HG03457 (cell line): Measurements from ENCODE around the gene SMARCC2.
"Not testable (repeated sequence)": the region's sequence is repeated elsewhere in the genome, so short reads cannot be mapped to it uniquely, and the experiment has no call there.

Experiments used
- ATAC-seq: cut with Tn5 transposase; IDR thresholded peaks from one replicate; pipeline ENCODE4 v1.9.1; 2021; ENCODE audit warnings: moderate number of reproducible peaks; ENCODE audit not compliant: unreplicated experiment

Gene SMARCC2

GRCh38 chr12:56212361-56212760 is 23.1 kb upstream of the SMARCC2 start:
- ATAC-seq: no peak

GRCh38 chr12:56208006-56208405 is 18.7 kb upstream of the SMARCC2 start:
- ATAC-seq: no peak

- ATAC-seq: no peak
Observed at GRCh38 chr12:56206452-56207166, 17.3 kb upstream of the SMARCC2 start.

DNA sequence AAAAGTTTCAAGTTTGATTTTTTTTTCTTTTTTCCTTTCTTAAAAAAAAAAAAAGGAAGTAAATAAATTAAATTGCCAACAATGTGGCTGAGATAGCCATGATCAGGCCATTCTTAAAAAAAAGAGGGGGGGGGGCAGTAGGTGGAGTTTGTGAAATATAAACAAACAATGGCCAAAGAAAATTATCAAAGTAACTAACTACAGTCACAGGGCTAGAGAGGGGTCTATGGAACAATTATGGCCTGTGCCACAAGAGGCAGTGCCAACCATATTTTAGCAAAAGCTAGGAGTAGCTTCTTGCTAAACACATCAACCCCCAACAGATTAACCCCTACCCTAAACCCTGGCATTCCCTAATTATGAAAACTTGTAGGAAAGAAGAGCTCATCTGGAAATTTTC is 16.2 kb upstream of the SMARCC2 start:
- no peak for ATAC-seq

DNA sequence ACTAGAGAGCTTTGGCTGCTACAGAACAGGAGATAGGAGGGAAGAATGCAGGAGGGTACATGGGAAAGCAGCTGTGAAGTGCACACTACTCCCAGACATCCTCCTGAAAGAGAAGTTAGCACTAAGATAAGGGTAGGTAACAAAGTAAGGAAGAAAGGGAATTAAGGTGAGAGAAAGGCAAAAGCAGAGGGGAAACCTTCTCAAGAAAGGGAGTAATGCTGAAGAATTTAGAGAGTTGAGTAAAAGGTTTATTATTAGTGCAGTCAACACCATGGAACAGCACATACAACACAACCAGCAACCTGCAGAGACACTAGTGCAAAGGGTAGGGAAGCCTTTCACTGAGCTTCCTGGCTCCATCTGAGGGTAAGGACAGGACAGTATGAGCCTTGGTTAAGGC is 15.0 kb upstream of the SMARCC2 start:
- no peak for ATAC-seq

- ATAC-seq: no peak
Observed at GRCh38 chr12:56202838-56203237, 13.6 kb upstream of the SMARCC2 start.

DNA sequence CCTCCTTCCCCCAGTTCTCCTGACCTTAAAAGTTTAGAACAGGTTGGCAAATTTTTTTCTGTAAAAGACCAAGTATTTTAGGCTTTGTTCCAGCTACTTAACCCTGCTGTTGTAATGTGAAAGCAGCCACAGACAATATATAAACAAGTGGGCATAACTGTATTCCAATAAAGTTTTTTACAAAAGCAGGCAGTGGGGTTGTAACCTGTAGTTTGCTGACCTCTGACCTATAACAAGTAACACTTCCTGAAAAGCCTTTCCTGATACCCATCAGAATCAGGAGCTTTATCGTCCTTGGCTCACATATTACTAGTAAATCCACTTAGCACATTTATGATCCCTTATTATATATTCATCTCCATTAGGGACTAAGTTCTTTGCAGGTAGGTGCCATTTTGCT is 13.1 kb upstream of the SMARCC2 start:
- ATAC-seq: no peak

GRCh38 chr12:56198836-56199235 is 9.6 kb upstream of the SMARCC2 start:
- ATAC-seq: no peak

GRCh38 chr12:56197921-56198635 is 8.8 kb upstream of the SMARCC2 start:
- no peak for ATAC-seq

- not testable (repeated sequence) for ATAC-seq
Observed at GRCh38 chr12:56196818-56197550, 7.7 kb upstream of the SMARCC2 start.

DNA sequence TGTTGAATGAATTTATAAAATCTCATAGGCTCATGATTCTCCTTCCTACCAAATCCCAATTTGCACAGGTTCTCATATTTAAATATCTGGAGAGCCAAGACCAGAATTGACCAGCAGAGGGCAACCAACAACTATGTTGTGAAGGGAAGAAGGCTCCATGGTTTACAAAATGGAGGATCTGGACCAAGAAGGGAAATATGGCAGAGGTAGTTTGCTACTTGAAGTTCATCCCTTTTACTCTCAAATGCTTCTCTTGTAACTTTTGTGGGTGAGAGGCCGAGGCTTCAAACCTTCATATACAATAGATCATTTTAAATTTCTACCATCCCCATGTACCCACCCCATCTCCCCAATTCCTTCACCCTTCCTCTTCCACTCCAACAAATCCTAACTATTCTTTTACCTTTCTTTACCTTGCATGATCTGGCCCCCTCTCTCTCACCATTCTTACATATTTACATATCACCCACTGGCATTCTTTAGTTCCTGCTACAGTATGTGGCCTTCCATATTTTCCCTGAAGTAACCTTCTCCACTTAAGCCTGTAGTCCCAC is 3.8 kb upstream of the SMARCC2 start:
- no peak for ATAC-seq

GRCh38 chr12:56192582-56192981 is 3.3 kb upstream of the SMARCC2 start:
- ATAC-seq: no peak

DNA sequence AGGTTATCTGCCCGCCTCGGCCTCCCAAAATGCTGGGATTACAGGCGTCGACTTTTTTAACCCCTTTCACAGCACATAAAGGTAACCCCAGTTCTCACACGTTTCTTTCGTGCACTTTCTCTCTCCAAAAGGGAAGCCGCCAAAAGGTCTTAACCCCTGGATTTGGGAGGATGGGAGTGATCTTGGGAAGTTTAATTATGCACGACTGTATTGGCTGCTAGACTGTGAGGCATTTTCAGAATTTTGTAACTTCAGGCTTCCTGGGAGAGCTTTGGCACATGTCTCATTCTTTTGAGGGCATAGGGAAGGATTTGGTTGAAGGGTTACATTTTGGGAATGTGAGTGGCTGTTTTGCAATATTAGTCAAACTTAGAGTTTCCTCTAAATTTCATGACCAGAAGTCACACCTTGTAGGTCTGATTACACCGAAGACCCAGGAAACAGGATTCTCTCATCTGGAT is 1.4 kb upstream of the SMARCC2 start:
- no peak for ATAC-seq

DNA sequence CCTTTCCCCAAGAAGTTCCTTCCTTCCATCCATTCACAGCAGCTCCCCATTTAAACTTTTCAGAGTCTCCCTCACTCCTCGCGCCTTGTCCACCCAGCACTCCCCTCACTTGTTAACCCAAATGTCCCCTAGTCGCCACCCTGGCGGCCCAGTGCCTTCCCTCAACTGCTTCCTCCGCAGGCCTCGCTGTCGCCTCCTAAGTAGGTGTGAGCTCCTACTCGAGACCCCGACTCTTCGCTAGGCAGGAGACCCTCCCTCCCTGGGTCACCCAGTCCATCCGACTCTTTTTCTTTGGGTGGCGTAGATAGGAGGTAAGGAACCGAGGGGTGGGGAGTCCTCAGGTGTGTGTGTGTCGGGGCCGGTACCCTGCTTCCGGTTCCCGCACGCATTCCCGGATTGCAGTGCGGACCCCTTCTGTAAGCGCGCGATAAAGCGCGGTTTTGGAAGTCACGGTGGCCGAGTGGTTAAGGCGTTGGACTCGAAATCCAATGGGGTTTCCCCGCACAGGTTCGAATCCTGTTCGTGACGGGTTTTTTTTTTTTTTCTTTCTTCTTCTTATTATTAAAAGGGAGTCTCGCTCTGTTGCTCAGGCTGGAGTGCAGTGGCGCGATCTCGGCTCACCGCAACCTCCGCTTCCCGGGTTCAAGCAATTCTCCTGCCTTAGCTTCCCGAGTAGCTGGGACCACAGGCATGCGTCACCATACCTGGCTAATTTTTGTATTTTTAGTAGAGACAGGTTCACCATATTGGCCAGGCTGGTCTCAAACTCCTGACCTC is 823 bp upstream of the SMARCC2 start:
- no peak for ATAC-seq

GRCh38 chr12:56188778-56189098 is 545 bp downstream of the SMARCC2 start:
- ATAC-seq: no peak

- no peak for ATAC-seq
Observed at GRCh38 chr12:56188131-56188777, 1.0 kb downstream of the SMARCC2 start.

DNA sequence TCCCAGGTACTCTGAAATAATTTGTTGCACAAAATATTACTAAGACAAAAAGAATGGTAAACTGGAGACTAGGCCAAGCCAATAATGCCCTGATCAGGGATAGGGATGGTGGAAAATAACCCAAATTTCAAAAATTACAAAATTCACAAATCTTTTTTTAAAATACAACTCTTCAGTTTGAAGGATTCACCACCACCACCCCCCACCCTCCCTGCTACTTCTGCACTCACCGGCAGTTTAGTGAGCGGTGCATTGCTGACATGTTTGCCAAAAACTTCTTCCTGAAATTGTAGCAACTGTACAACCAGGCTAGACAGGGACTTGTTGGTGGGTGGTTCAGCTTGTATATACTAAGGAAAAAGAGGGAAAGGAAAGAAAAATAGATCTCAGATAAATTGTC is 2.3 kb downstream of the SMARCC2 start:
- ATAC-seq: no peak

GRCh38 chr12:56178347-56178746 is 10.9 kb downstream of the SMARCC2 start:
- ATAC-seq: no peak

DNA sequence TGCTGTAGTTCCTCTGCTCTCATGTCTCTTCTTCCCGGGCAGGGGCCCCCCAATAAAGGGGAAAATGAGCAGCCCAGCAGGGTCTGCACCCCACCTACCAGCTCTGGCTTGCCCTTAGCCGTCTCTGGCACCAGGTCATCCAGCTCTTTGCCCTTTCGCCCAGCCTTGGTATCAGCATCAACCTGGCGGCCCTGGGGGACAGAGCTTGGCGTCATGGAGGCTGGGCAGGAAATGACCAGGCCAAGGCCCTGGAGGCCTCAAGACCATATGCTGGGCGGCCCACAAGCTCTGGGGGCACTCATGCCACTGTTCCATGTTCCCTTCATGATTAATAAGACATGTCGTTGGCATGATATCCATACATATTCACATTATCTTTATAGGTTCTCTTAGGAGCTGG is 16.4 kb downstream of the SMARCC2 start:
- no peak for ATAC-seq

- ATAC-seq: no peak
Observed at GRCh38 chr12:56169229-56169759, 20.0 kb downstream of the SMARCC2 start.
